Fibroblast of lung (primary cell): ENCODE measurements around the gene ABR. TPM values are rescaled to one million over a fixed set of nuclear protein-coding genes. Genes with fewer than 3 reads are reported as not detected.

ENCODE experiments used
- DNase-seq, 2 donors: peaks; one replicate each; pipeline versions ENCODE4 v3.0.0 to v3.0.0-alpha.2; 2010; ENCODE audit warnings: low read depth in 2 of 2
- H2AFZ ChIP-seq: 2 replicates; pipeline ENCODE4 v1.5.1; 2012; ENCODE audit warnings: low read length, control low read depth, inconsistent platforms
- H3K27ac ChIP-seq: 2 replicates; pipeline ENCODE4 v1.5.1; 2011; ENCODE audit warnings: low read length, control low read depth; ENCODE audit not compliant: insufficient read depth
- H3K27me3 ChIP-seq: 2 replicates; pipeline ENCODE4 v1.5.1; 2011; ENCODE audit warnings: mild to moderate bottlenecking, low read length; ENCODE audit not compliant: control insufficient read depth, insufficient read depth
- H3K36me3 ChIP-seq: 2 replicates; pipeline ENCODE4 v1.5.1; 2011; ENCODE audit warnings: low read length; ENCODE audit not compliant: control insufficient read depth, insufficient read depth
- H3K4me1 ChIP-seq: 2 replicates; pipeline ENCODE4 v1.5.1; 2011; ENCODE audit warnings: low read length; ENCODE audit not compliant: control insufficient read depth, insufficient read depth; ENCODE audit errors: extremely low read depth
- H3K4me2 ChIP-seq: 2 replicates; pipeline ENCODE4 v1.5.1; 2011; ENCODE audit warnings: low read length, control low read depth; ENCODE audit not compliant: insufficient read depth; ENCODE audit errors: extremely low read depth
- H3K4me3 ChIP-seq, 4 experiments: fragments of 200-600 bp in 1 of 4; sonication (generic) in 1 of 4; replicated peaks in 1 of 4; 2 replicates each; pipeline ENCODE4 v1.5.1; 2011 to 2016; ENCODE audit warnings: low read length in 4 of 4, low read depth in 3 of 4, mild to moderate bottlenecking in 3 of 4, control low read depth in 2 of 4, inconsistent platforms in 1 of 4, mixed read lengths in 1 of 4; ENCODE audit not compliant: insufficient read depth in 1 of 4; ENCODE audit errors: control extremely low read depth in 1 of 4
- H3K79me2 ChIP-seq: 2 replicates; pipeline ENCODE4 v1.5.1; 2012; ENCODE audit warnings: mild to moderate bottlenecking, low read length, inconsistent platforms; ENCODE audit not compliant: control insufficient read depth, insufficient read depth
- H3K9ac ChIP-seq: 2 replicates; pipeline ENCODE4 v1.5.1; 2011; ENCODE audit warnings: mild to moderate bottlenecking, low read length, control low read depth; ENCODE audit not compliant: insufficient read depth
- H3K9me3 ChIP-seq: 2 replicates; pipeline ENCODE4 v1.5.1; 2012; ENCODE audit warnings: low read depth, low read length; ENCODE audit not compliant: control insufficient read depth, insufficient read depth
- H4K20me1 ChIP-seq: 2 replicates; pipeline ENCODE4 v1.5.1; 2011; ENCODE audit warnings: low read length; ENCODE audit not compliant: control insufficient read depth, insufficient read depth; ENCODE audit errors: extremely low read depth
- EZH2 ChIP-seq: IDR thresholded peaks from 2 replicates; pipeline ENCODE4 v1.5.1; 2012; ENCODE audit warnings: low read length, control low read depth, mild to moderate bottlenecking; ENCODE audit errors: missing control alignments
- polyA plus RNA-seq, 2 donors: library from polyadenylated mRNA; depleted of rRNA in 1 of 2; stranded (reverse) in 1 of 2; unstranded in 1 of 2; fragments of >200 nt; gene quantifications; 2 replicates each; pipeline ENCODE4 v1.2.1, GENCODE V29; 2011 to 2012; ENCODE audit warnings: missing spikeins in 1 of 2
- total RNA-seq: library from RNA; depleted of rRNA; stranded (reverse); fragments of >200 nt; gene quantifications from 2 replicates; pipeline ENCODE4 v1.2.1, GENCODE V29; 2014
- TF ChIP-seq, protein P1 (sequence below), 2 donors: IDR thresholded peaks in 1 of 2; conservative IDR thresholded peaks in 1 of 2; 1 replicate in 1 of 2; 2 replicates in 1 of 2; pipeline ENCODE4 v1.5.1; 2011 to 2012; ENCODE audit warnings: low read length in 2 of 2, control low read depth in 1 of 2, inconsistent platforms in 1 of 2, low read depth in 1 of 2, mild to moderate bottlenecking in 1 of 2

Gene ABR
- total and polyA plus RNA-seq, 2 donors (not counting 1 experiment from before 2014, with no cell fraction given): 43.7 to 84.7 TPM

DNA sequence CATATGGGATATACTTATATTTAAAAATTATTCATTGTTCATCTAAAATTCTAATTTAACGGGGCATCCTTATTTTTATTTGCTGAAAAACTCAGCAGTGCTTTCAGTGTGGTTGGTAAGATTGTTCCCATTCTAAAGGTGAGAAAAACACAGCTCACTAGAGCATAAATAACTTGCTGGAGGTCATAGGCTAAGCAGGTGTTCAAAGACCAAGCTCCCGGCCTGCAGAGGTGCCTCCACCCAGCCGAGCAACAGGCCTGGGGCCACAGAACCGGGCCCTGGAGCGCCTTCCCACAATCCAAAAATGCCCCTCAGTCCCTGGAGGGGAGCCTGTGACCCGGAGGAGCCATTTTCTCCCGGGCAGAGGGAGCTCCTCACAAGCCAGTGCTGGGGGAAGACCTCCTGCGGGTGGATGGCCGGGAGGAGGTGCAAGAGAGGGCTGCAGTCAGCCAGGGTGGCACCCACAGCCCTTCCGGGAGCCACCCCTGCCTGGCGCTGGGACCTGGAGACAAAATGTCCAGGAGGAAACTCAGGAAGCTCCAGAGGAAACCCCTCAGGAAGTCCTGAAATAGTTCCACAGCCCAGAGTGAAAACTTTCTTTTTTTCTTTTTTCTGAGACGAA lies 14.7 kb downstream of the ABR start:
- H3K27me3 ChIP-seq: no peaks in the 10 kb centered on the region
- no peak overlapping the region for H3K9ac ChIP-seq

DNA sequence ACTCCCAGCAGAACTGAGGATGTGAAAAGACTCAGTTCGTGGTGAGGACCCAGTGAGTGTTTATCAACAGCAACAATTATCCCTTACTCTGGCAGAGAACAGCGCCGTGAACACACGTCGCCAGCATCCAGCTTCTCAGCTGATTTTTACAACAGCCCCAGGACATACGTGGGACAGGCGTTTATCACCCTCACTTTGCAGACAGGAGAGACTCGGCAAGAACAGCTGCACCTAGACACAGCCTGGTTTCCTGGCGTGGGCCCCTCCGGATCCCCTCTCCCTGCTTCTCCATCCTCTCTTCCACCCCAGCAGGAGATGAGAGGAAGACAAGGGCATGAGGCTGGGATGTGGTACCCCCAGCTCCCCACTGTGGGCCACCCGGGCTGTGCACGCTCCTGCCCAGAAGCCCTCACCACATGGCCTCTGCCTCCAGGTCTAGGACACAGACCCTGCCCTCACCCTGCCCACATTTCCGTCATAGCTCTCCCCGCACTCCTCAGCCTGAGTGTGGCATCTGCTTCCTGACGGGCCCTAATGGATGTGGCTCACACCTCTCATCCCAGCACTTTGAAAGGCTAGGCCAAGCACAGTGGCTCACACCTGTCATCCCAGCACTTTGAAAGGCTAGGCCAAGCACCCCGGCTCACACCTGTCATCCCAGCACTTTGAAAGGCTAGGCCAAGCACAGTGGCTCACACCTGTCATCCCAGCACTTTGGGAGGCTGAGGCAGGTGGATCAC lies 17.5 kb downstream of the ABR start:
- no peaks in the 10 kb centered on the region for H3K36me3 ChIP-seq
- H3K4me2 ChIP-seq: no peak overlapping the region
- H3K27me3 ChIP-seq: no peaks in the 10 kb centered on the region
- no peaks in the 10 kb centered on the region for H3K79me2 ChIP-seq
- no peaks in the 10 kb centered on the region for H3K4me1 ChIP-seq
- H3K9ac ChIP-seq: no peak overlapping the region
- H4K20me1 ChIP-seq: no peaks in the 10 kb centered on the region
- DNase-seq: no peak
- H3K4me3 ChIP-seq: no peak overlapping the region
- H3K27ac ChIP-seq: no peak overlapping the region
- no peaks in the 10 kb centered on the region for H3K9me3 ChIP-seq
- TF ChIP-seq EZH2: no peak
- TF ChIP-seq, protein P1, sequence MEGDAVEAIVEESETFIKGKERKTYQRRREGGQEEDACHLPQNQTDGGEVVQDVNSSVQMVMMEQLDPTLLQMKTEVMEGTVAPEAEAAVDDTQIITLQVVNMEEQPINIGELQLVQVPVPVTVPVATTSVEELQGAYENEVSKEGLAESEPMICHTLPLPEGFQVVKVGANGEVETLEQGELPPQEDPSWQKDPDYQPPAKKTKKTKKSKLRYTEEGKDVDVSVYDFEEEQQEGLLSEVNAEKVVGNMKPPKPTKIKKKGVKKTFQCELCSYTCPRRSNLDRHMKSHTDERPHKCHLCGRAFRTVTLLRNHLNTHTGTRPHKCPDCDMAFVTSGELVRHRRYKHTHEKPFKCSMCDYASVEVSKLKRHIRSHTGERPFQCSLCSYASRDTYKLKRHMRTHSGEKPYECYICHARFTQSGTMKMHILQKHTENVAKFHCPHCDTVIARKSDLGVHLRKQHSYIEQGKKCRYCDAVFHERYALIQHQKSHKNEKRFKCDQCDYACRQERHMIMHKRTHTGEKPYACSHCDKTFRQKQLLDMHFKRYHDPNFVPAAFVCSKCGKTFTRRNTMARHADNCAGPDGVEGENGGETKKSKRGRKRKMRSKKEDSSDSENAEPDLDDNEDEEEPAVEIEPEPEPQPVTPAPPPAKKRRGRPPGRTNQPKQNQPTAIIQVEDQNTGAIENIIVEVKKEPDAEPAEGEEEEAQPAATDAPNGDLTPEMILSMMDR (conservative IDR thresholded peaks at IDR 0.05 in 1 of 2, IDR thresholded peaks at IDR 0.05 in 1 of 2; ENCODE audit: low read depth in 1 of 2, low read length in 2 of 2): no peak
- no peak overlapping the region for H2AFZ ChIP-seq

More for the DNA sequence above, 14.7 kb downstream of the ABR start:
- TF ChIP-seq, protein P1 (conservative IDR thresholded peaks at IDR 0.05 in 1 of 2, IDR thresholded peaks at IDR 0.05 in 1 of 2; ENCODE audit: low read depth in 1 of 2, low read length in 2 of 2): no peak
- no peak for TF ChIP-seq EZH2
- Histone ChIP-seq H3K9me3 (no peaks in the 10 kb centered on the region), H3K4me2 (no peak overlapping the region), H3K4me1 (no peaks in the 10 kb centered on the region), H3K27ac (no peak overlapping the region), H3K4me3 (no peak overlapping the region), H4K20me1 (no peaks in the 10 kb centered on the region), H3K36me3 (no peaks in the 10 kb centered on the region), H3K79me2 (no peaks in the 10 kb centered on the region), H2AFZ (no peak overlapping the region)
- no peak for DNase-seq

DNA sequence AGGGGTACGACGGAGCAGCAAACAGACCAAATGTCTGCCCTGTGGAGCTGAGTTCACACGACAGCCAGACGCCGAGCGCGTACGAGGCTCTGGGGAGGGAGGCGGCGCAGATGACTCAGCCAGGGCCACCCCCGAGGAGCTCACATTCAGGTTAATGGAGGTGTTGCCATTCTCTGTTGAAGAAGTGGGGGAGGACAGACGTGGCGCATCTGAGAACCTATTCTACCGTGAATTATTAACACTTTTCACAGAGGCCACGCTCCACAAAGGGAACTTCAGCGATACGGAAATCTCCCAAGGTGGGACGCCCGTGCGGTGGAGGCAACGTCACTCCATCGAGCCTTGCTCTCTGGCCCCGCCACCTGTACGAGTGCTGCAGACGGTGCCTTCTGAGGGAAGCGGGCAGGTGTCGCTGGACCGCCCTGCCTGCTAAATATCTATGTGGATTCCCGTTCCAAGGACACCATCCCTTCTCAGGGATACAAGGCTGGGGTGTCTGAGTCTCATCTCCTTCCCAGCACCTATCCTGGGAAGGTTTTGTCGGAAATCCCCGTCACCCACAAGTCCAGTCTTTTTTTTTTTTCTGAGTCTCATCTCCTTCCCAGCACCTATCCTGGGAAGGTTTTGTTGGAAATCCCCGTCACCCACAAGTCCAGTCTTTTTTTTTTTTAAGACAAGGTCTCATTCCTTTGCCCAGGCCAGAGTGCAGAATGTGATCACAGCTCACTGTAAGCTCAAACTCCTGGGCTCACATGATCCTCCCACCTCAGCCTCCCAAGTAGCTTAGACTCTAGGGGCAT lies 19.0 kb downstream of the ABR start:
- TF ChIP-seq EZH2: no peak
- TF ChIP-seq, protein P1 (conservative IDR thresholded peaks at IDR 0.05 in 1 of 2, IDR thresholded peaks at IDR 0.05 in 1 of 2; ENCODE audit: low read depth in 1 of 2, low read length in 2 of 2): no peak
- peak in 1 of 2 donors; percentile 58 for DNase-seq
- no peak overlapping the region for H2AFZ ChIP-seq

More for the DNA sequence above, 19.0 kb downstream of the ABR start:
- Histone ChIP-seq H3K79me2 (no peaks in the 10 kb centered on the region), H3K4me3 (no peak overlapping the region), H3K4me2 (no peak overlapping the region), H3K27ac (no peak overlapping the region), H4K20me1 (no peaks in the 10 kb centered on the region), H3K4me1 (no peaks in the 10 kb centered on the region), H3K27me3 (no peaks in the 10 kb centered on the region), H3K36me3 (no peaks in the 10 kb centered on the region), H3K9me3 (no peaks in the 10 kb centered on the region), H3K9ac (no peak overlapping the region)
